Measurements from ENCODE around the gene NLGN4Y.

The NLGN4Y gene

DNA sequence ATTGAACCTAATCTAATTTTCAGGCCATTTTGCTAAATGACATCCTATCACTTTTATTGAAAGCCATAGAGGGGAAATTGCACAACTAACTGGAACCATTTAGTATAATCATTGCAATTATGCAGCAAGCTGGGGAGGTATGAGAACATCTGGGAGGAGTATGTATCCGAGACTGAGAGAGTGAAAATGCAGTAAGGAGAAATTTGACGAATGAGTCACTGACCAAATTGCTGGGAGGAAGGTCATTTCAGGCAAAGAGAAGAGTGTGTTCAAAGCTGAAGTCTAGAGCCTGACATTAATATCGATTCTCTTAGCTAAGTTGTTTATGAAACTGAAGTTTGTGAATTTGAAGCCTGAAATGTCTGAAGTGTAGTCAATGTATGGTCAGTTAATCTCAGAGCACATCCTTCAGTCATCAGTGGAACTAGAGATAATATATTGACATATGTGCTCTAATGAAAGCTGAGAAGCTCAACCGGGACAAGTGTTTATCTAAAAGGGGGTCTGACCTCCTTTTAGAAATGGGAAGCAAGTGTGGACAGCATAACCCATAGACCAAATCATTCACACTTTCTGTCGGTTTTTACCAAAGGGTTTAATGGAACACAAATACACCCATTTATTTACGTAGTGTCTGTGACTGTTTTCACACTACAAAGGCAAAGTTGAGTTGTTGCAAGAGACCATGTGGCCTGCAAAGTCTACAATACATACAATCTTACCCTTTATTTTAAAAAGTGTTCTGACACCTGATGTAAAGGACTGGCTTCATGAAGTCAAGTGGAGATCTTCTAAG lies 120.0 kb downstream of the NLGN4Y start:
- no peak for FAIRE-seq

DNA sequence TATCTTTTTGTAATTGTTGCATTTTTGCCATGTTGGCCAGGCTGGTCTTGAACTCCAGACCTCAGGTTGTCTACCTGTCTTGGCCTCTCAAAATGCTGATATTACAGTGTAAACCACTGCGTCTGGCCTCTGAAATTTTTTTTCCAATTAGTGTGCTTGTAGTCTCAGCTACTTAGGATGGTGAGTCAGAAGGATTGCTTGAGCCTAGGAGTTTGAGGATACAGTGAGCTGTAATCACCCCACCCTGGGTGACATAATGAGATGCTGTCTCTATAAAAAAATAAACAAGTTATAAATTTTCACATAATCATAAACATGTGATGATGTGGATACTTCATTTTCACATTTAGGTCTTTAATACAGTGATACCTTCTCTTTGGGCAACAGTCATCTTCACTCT lies 154.9 kb downstream of the NLGN4Y start:
- FAIRE-seq: no peak

DNA sequence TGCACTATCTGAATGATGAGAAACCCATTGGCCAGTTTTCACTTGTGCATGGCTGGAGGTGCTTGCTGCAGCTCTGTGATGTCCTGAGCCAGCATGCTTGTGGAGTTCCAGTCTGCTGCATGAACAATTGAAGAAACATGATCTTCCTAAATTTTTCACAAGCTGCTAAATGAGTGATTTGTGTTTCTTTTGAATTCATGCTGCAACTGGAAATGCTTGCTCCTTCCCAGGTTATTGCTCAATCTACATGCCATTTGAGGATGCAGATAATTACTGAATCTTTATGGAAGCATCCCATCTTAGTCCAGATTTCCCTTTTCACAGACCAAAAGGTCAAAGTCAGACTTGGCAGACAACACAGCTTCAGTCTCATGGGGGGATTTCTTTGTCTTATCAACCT lies 170.2 kb downstream of the NLGN4Y start:
- no peak for FAIRE-seq

DNA sequence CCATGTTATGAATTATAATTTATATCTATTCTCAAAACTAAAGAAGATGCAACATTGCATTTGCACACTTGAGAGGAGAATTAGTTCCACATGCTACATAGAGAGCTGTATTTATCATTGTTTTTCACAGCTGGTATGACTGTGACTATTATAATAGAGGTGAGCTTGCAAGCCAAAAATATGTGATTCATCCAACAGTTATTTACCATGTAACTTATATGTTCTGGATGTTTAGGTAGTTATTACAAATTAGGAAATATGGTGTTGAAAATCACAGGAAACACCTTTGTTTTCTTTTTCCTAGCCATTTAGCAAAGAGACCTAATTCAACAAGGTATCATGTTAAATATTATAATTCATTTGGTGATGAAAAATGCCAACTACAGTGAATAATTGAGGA lies 183.8 kb downstream of the NLGN4Y start:
- FAIRE-seq: no peak

DNA sequence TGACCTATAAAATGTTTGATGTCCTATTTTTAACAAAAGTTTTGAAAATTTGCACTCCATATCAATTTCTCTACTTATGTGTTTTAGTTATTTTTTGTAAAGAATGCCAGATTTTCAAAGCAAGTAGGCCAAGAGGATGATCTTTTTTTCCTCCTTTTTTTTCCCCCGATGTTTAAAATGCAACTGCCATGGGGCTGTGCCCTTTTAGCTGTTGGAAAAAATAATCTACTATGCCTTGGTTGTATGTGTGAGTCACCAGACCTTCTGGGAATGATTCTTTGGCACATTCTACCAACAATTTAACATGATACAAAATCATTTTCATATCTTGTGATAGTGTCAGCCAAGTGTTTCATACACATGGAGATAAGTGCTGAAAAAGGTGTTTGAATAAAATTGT lies 217.3 kb downstream of the NLGN4Y start:
- FAIRE-seq: no peak

DNA sequence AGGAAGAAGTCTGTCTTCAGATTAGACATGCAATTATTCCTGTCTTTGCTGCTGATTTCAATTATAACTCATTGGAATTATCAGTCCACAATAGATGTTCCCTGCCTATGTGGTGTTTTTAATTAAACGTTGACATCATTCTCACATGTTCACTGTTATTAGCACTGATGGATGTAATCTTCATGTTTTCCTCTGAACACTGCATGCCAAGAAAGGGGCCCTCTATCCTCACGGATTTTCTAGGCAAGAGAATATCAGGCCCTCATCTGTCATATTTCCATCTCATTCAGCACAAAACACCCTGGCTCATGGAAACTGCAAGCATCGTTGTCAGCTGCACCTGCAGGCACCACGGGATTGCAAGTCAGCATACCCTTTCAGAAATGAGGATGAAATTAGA lies 224.0 kb downstream of the NLGN4Y start:
- no peak for FAIRE-seq

DNA sequence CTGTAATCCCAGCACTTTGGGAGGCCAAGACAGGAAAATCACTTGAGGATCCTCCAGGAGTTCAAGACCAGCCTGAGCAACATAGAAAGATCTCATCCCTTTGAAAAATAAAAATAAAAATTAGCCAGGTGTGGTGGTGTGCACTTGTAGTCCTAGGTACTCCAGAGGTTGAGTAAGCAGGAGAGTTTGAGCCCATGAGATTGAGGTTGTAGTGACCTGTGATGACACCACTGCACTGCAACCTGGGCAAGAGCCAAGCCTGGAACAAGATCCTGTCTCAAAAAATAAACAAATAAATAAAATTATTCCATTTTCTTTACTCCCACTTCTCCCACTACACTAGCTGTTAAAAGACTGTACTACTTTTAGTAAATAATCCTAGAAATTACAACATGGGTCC lies 231.2 kb downstream of the NLGN4Y start:
- FAIRE-seq: no peak

DNA sequence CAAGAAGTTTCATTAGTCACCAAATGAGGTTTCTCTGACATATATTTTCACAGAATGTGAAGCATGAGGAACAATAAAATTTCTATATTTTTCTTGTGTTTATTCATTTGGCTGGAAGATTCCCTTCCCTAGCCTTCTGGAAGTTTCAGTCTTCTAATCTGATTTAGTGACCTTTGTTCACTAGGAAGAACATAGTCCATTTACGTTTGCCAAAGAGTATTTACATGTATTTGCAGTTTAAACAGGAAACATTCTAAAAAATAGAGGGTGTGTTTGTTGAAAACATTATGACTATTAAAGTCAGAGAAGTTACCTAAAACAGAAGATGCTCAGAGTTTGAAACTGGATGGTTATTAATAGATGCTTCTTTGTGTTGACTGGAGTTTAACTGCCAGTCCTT lies 238.6 kb downstream of the NLGN4Y start:
- FAIRE-seq: no peak

DNA sequence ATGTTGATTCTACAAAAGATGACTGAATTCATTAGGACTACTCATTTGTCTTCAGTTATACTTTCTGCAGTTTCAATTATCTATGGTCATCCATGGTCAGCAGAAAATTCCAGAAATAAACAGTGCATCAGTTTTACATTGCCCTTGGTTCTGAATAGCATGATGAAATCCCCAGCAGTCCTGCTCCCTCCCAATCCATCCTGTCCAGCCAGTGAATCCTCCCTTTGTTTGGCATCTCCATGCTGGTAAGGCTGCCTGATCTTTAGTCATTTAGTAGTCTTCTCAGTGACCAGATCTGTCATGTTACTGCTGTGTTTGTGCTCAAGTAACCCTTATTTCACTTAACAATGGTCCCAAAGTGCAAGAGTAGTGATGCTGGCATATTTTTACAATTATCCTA lies 239.3 kb downstream of the NLGN4Y start:
- no peak for FAIRE-seq

DNA sequence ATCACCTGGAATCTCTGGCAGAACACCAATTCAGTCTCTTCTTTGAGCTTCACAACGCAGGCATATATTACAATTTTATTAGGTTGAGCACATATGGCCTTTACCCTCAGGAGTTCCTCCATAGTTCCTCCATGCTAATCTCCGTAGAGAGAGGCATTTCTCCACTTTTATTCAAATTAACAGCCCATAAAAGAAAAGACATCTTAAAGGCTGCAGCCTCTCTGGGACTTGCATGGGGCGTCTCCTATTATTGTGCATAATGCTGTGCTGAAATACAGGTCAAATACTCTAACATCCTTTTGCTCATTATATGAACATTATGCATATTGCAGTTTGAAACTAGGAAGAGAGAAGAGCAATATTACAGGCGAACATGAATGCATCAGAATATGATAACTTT lies 253.9 kb downstream of the NLGN4Y start:
- no peak for FAIRE-seq

DNA sequence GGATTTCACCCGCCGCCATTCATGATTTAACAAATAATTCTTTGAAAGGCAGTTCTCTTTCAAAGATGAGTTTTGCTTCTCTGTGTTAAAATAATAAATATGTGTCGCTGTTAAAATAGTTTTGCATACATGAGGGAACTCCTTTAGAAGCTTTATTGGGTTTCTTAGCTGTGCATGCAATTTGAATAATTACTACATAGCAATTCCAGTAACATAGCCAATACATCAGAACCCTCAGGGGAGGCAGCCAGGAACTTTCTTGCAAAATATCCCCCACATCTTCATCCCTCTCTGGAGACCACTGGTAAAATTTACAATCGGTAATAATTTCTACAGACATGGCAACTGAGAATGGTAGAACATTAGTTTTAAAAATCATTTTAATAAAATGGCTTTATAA lies 268.8 kb downstream of the NLGN4Y start:
- no peak for FAIRE-seq

DNA sequence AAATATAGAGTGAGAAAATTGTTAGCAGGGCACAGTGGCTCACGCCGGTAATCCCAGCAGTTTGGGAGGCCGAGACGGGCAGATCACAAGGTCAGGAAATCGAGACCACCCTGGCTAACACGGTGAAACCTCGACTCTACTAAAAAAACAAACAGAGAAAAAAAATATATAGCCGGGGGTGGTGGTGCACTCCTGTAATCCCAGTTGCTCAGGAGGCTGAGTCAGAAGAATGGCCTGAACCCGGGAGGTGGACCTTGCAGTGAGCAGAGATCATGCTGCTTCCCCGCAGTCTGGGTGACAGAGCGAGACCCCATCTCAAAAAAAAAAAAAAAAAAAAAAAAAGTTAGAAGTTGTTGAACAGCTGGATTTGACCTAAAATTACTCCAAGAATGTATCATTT lies 269.3 kb downstream of the NLGN4Y start:
- FAIRE-seq: no peak

DNA sequence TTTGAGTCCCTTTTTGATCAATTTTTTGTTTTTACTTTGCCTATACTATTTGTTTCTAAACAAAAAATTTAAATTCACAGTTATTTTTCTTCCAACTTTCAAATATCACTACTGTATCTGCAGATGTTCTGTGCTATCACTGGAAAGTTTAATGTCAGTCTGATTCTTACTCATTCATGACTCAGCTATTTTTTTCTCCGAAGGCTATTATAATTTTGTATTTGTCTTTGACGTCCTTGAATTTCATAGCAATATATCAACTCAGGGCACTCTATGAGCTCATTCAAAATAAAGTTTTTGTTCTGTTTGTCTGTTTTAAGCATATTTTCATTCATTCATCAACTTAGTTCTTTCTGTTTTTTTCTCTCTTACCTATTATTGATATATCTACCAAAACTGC lies 273.7 kb downstream of the NLGN4Y start:
- FAIRE-seq: no peak

DNA sequence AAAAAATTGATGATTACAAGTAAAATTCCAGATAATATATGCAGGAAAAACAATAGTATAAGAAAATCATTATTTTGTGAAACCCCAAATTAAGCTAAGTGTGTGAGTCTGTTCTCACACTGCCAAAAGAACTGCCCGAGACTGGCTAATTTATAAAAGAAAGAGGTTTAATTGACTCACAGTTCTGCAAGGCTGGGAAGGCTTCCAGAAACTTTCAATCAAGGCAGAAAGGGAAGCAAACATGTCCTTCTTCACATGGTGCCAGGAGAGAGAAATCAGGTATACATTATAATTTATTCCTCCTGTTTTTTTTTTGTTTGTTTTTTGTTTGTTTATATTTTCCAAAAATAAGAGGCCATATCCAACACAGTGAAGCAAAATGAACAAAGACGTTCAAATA lies 276.8 kb downstream of the NLGN4Y start:
- no peak for FAIRE-seq

DNA sequence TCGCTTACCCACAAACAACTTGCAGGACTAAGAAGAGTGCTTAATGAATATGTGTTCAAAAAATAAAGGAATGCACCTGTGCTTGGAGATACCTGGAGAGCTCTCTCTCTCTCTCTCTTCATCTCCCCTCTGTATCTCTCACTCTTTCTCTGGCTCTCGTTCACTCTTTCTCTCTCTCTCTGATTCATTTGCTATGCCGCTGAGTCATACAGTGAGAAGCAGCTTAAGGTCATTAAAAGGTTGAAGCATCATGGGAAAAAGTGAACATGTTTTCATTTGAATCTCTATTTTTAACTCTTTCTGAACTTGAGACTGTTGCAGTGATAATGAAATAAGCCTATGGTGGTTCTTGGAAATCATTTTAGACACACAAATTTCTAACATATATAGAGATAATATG lies 277.8 kb downstream of the NLGN4Y start:
- FAIRE-seq: no peak

DNA sequence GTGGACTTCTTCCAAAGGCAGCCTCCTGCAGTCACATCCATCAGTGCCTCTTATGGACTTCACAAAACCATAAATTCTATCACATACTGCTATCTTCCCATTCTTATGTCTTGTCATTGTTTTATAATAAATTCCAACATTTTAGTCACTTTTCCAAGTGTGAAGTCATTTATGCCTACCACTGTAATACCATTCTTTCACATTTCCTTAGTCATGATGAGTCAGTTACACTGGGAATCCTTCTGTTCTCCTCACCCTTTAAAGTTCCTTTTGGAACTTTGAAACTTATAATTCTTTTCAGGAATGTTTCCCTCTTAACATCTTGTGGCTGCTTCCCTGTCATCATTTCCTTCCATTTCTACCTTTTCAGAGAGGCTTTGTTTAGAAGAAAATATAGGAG lies 279.7 kb downstream of the NLGN4Y start:
- no peak for FAIRE-seq

DNA sequence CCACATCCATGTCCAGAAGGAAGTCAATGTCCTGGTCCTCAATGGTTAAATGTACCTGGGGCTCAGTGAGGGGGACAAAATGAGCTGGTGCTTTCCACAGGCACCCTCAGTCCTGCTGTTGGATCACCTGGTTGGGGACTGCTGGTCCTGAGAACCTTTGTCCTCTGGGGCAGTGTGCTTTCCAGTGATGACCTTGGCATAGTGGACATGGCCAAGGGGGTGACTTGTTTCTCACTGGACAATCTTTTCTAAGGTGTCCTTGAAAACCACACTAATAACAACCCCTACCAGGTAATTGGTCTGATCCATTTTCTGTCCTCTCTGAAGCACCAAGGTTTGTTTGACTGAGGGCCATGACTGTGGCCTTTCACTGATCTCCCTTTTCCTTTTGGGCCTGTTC lies 294.1 kb downstream of the NLGN4Y start:
- FAIRE-seq: no peak

DNA sequence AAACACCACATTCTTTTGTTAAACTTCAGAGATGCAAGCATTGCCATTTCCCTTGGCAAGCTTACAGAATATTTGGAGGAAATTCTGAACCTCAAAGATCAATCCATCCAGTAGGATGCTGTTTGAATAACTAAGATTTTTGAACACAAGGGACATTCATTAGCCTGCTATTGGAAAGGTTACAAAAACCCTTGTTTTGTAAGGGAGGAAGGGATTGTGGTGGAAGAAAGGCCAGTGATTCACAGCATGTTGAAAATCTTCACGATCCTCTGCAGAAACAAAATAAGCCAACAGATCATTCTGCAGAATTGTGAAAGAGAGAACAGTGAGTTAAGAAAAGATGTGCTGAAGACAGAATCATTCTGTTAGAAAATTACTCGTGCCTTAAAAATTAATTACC lies 297.9 kb downstream of the NLGN4Y start:
- no peak for FAIRE-seq

DNA sequence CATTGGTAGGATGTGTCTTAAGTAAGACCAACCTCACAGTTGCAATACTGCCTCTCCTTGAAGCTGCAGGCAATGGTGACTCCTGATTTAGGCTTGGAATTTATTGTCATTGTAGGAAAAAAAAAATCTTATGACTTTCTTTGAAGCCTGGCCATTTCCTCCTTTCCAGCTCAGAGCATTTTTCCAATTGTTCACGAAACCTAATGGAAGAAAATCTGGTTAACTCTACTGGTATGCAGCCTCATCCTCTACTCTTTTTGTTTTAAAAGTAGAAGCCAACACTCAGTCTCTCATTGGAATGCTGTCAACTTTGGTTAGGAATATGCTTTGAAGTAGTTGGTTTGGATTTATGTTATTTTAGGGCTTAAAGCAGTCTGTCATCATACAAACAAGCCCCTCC lies 298.6 kb downstream of the NLGN4Y start:
- no peak for FAIRE-seq

DNA sequence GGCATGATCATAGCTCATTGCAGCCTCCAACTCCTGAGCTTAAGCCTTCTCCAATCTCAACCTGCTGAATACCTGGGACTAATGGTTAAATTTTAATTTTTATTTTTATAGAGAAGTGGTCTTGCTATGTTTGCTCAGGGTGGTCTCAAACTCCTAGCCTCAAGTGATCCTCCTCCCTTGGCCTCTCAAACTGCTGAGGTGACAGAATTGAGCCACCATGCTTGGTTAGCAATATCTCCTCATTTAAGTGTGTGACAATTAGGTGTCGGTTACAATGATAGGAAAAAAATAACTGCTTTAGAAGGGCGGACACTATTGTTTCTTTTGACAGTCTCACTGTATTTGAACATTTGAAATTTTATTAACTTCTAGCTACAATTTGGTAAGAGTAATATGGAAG lies 300.3 kb downstream of the NLGN4Y start:
- FAIRE-seq: no peak

DNA sequence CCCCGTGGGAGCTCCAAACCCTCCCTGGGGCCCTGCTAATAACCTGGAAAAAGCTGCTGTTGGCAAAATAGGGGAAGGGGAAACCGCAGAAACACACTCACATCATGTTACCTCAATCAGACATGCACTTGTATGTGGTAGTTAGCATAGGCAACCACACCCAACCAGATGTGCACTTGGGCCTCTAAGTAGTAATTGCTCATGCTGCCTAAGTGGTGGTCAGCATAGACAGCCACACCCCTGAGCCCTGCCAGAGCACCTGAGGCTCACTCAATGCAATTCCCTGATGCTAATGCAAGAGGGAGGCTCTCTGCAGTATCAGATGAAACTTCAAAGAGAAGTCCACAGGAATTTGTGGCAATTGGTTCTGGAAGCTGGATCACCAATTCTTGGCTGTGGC lies 301.4 kb downstream of the NLGN4Y start:
- FAIRE-seq: no peak

DNA sequence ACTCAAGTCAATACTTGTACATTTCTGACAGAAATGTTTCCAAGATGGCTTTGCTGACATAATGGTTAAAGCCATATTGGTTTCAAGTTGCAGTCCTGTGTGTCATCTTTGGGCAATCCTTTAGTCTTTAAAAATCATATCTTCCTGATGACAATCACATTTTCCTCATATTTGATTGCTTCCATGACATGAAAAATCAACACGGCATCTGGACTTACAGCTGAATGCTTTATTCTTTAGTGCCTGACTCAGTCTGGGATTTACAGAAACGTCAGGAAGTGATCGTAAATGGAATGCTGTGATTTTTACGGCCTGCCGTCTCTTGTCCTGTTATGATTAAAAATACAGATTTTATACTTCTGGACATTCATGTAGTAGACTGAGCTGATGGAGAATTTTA lies 304.2 kb downstream of the NLGN4Y start:
- FAIRE-seq: no peak

DNA sequence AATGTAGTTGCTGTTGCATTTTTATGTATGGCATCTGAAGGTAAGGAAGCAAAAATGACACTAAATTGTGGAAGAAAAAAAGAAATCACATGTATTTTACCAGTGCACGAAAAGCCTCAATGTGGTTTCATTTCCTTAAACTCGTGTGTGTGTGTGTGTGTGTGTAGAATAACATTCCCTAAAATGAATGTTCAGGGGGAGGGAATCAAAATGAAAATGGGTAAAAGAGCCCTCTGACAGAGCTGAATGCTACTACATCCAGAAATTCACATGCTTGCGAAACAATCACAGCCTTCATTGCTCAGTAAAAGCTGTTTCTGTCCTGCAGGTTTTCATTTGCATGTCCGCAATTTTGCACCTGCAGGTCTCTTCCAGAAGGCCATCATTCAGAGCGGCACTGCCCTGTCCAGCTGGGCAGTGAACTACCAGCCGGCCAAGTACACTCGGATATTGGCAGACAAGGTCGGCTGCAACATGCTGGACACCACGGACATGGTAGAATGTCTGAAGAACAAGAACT lies 305.1 kb downstream of the NLGN4Y start:
- no peak for FAIRE-seq

DNA sequence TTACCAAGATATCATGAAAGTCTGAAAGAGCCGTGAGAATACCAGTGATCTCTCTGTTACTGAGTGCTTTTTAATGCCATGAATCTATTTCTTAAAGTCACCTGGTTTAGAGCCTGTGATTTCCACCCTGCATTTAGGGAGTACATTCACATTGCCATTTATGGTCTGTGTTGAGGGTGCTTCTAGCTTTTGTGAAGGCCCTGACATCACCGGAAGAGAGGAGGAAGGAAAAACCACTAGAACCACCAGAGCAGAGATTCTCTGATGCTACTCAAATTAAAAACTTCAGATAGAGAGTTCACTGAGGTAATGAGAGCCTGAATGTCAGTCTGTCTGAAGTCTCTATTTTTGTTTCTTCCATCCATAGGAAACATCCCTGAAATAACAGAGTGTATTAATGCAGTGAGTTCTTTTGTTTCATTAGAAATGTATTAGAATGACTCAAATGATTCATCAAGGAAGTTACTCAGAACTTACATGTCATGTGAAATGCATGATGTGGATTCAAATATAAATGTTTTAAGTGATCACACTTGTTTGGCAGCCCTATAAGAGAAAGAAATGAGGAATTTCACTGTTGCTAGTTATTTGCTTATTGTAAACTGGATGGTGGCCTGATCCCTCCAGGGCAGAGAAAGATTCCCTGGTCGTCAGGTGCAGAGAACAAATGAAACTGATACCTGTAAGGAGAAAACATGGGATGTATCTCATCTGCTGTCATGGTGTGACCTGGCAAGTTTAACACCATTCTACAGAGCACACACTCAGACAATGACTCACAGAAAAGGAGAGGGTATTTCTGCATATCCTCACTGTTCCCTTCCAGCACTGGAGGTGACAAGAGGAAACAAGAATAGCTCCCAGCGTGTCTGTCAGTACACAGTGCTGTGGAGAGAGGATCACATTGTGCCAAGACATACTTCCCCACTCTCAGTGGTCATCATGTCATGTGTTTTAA lies 310.1 kb downstream of the NLGN4Y start:
- FAIRE-seq: no peak

All from endometrium (tissue), 2 donors.